ENCODE data around the gene IQCH. TPM values are rescaled to one million over a fixed set of nuclear protein-coding genes. Genes with fewer than 3 reads are reported as not detected.

Gene IQCH
- 2.9 TPM for total RNA-seq

DNA sequence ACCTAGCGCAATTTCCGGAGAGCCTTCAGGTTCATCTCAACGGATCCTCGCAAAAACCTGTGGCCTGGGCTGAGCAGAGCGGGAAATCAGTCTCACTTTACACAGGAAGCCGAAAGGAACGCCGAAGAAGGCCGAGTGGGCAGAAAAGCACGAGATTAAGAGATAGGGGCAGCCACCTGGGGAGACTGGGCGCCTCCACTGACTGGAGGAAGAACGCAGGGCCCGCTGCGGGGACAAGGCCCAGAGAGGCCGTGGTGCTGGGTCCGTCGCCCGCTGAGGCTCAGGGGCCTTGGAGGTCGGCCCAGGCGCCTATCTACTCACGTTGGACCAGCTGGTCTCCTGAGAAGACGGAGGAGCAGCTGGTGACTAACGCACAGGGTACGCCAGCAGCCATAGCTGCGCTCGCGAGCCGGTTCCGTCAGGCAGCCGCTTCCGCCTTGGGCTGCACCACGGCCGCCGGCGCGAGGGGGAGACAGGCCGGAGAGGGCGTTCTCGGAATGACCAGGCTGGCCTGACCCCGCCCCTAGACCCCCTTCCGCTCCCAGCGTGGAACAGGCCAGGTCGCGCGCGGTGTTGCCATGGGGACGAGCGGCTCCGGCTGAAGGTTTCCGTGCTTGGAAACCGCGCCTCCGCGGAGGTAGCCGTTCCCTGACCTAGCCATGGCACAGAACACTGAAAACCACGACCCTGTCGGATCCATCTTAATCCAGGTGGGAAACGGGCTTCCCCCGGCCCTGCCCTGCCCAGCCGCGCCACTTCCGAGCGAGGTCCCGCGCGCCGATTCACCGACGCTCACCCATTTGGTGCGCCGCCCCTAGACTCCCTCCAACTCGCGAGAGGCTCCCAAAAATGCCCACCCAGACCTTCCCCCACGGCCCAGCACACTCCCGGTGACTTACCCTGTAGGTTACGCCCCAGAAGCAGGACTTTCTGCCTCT, at the start of gene IQCH, which contains the start of gene AAGAB:
IQCH (plus strand) TSS at position 549 of the 938 bp plus-strand sequence; CDS start at position 660, 111 bp downstream.
AAGAB (minus strand) TSS at position 424 of the 938 bp plus-strand sequence; CDS start at position 394, 30 bp downstream.
- DNase-seq (ENCODE audit: low spot score in 2 of 2) = peak; percentile 92 to 98
- FAIRE-seq = no peak

DNA sequence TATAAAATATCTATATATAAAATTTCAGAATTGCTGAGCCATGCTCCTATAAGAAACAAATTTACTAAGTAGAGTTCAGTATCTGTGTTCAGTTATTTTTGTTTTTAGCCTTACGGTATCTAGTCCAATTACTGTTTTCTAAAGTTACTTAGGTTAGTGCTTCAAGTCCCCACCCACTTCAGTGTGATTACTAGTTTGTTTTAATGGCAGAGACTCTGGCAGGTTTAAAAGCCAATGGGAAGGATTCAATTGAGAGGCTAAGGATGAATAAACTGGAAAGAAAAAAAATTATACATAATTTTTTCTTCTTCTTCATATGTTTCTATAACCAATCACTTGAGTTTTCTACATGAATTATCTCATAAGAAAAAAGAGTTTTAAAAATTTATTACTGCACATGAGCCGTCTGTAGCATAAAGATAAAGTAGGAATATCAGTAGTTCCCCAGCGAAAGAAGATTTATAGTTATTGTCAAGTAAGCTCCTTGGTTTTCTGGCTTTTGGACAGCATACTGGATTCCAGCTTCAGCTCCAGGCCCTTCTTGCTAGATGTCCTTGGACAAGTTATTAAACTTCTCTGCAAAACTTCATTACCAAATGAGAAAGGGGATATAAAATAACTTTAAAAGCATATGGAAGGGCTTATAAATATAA, 46.9 kb upstream of the IQCH start:
- FAIRE-seq = no peak

DNA sequence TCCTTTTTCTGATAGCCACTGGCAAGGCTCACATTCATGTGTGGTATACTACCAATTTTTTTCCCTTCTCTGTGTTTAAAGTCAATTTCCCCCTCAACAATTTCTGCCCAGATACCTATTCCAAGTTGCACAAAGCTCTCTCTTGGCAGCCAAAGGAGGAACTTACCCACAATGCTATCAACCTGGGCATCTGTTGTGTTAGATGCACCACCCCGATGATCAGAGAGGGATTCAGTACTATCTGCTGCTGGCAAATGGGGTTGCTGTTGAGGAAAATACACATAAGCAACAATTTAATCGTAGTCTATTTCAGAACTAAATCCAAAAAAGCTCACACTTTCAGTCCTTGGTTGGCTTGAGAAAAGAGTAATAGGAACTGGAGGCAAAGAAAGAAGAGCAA, 46.2 kb upstream of the IQCH start:
- FAIRE-seq = no peak
- no peak for DNase-seq (ENCODE audit: low spot score in 2 of 2)

More for the DNA sequence above, 46.9 kb upstream of the IQCH start:
- no peak for DNase-seq (ENCODE audit: low spot score in 2 of 2)

DNA sequence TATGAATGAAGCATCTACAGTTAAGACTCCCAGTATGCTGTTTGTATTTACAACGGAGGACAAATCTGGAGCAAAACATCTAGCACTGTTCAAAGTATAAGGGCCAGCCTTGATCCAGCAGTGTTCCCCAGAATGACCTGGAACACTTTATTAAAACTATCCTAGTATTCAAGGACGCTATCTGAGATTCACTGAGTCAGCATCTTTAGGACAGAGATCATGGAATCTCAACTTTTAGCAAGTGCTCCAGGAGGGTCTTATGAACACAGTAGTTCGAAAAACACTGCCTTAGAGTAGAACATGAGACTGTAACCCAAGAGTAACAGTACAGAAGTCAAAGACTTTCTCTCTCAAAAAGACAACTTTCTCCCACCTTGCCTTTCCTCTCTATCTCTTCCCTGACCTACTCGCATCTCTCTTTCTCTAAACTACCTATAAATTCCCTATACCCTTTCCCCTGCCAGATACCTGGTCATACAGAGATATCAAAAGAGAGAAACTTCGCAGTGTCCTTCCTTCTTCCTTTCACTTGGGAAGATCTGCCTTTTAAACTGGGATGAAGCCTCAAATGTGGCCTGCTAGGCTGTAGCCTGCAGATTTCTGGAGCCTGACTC, 43.9 kb upstream of the IQCH start:
- DNase-seq (ENCODE audit: low spot score in 2 of 2) (no peak), FAIRE-seq (no peak)

DNA sequence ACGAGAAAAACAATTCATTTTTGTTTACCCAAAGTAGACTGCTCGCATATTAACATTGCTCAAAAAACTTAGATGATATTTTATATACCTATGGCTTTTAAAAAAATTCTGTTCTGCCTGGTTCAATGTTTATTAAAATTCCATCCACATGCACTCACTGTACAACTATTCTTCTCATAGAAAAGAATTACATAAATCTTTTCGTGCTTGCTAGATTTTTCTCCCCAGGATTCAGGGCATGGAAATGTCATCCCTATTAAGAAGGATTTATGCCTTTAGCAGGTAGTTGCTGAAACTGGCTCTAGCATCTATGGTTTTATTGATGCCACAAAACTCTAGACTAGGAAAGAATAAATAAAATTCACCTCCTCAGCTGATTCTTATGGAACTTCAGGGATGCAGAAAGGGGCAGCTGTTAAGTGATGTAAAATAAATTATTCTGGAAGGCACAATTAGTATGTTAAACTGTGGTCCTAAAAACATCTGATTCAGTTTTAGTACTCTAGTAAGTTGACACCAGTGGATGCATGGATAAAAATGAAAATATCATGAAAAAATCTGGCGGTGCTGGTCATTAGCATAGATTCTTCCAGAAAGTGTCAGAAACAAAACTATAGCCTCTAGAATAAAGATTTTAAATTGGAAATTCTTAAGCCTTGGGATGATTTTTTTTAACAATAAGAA, 41.8 kb upstream of the IQCH start:
- no peak for FAIRE-seq
- no peak for DNase-seq (ENCODE audit: low spot score in 2 of 2)

DNA sequence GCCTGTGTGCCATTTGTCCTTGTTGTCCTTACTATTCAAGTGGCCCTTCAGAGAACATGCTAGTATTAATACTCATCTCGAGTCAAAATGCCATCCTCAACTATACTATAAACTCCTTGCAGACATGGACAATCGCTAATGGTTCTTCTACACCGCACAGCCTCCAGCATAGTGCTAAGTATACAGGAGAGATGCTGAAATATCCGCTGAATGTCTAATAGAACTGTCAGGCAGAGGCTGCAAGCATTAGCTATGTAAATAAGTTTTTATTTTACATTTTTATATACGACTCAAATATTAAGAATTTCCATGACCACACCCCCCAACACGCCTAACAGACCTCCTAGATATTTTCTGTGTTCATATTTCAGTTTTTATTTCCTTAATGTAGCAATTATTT, 39.5 kb upstream of the IQCH start:
- no peak for DNase-seq (ENCODE audit: low spot score in 2 of 2)
- no peak for FAIRE-seq

DNA sequence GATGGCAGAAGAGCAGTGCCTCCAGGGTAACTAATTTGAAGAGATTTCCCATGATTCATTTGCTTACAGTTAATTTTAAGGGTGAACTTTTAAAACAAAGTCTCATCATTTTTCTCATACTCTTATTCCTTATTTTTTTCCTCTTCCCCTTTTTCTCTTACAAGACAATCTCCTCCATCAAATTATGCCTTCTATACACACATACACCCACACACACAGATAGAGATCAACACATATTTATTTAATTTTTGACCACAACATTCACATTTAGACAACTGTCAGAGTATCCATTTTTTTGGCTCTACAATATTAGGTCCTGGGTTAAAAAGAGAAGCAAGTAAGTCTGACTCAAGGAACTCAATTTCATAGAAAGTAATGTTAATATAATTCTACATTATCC, 37.7 kb upstream of the IQCH start:
- FAIRE-seq = no peak

DNA sequence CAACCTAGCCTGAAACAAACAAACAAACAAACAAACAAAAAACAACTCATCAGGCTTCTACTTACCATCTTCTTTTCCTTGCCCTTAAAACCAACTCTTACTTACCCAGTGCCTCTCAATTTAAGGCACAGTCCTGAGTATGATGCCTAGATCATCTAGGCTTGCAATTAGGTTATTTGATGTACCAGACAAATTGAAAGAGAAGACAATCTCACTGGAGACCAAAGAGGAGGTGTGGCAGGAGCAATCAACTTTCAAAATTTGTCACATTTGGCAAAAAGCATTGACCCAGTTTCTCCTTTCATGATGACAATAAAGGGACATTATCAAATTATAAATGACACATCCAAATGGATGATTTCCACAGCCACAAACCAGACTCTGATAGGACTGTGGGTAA, 36.2 kb upstream of the IQCH start:
- DNase-seq (ENCODE audit: low spot score in 2 of 2) (no peak), FAIRE-seq (no peak)

More for the DNA sequence above, 37.7 kb upstream of the IQCH start:
- no peak for DNase-seq (ENCODE audit: low spot score in 2 of 2)

DNA sequence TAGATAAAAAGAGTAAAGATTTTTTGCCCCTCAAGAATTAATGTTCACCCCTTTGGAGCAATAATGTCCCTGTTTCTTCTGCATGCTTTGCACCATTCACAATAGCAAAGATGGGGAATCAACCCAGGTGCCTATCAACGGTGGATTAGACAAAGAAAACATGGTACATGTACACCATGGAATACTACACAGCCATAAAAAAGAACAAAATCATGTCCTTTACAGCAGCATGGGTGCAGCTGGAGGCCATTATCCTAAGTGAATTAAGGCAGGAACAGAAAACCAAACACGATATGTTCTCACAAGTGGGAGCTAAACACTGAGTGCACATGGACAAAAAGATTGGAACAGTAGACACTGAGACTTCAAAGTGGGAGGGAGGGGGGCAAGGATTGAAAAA, 35.3 kb upstream of the IQCH start:
- no peak for FAIRE-seq

DNA sequence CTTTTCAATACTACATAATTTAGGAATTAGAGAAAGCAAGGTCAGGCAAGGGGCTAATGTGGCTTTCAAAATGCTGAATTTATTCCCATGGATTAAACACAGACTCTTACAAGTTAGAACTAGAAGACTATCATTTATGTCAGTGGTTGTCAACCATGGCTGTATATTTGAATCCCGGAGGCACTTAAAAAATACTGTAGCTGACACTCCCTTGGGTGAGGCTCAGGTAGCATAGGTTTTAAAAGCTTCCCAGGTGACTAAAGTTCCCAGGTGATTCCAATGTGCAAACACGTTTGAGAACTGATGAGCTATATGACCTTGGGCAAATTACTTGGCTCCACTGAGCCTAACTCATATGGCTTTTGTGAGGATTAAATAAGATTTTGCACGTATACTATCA, 29.7 kb upstream of the IQCH start:
- FAIRE-seq (no peak), DNase-seq (ENCODE audit: low spot score in 2 of 2) (no peak)

More for the DNA sequence above, 35.3 kb upstream of the IQCH start:
- DNase-seq (ENCODE audit: low spot score in 2 of 2) = no peak

DNA sequence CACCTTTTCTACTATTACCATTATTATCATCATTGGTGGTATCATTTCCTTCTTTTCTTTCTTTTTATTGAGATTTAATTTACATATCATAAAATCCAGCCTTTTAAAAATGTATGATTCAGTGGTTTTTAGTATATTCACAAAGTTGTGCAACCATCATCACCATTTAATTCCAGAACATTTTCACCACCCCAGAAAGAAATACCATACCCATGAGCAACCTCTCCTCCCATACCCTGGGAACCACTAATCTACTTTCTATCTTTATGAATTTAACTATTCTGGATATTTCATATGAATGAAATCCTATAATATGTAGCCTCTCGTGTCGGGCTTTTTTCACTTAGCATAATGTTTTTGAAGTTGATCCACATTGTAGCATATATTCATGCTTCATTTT, 29.2 kb upstream of the IQCH start:
- FAIRE-seq (no peak), DNase-seq (ENCODE audit: low spot score in 2 of 2) (no peak)

DNA sequence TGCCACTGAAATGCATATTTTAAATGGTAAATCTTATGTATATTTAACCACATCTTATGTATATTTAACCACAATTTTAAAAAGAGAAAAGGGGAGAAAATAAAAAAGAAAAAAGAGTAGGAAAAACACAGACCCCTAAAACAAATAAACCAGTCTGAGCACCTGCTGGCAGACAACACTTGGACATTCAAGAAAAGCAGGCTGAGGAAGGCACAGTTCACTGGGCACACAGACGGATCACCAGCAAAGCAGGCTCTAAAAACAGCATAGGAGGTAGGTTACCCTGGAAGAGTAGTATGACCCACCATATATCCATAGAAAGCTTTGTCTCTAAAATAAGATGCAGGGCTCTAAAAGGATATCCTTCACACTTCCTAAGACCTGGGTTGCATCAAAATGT, 27.2 kb upstream of the IQCH start:
- FAIRE-seq (no peak), DNase-seq (ENCODE audit: low spot score in 2 of 2) (no peak)

DNA sequence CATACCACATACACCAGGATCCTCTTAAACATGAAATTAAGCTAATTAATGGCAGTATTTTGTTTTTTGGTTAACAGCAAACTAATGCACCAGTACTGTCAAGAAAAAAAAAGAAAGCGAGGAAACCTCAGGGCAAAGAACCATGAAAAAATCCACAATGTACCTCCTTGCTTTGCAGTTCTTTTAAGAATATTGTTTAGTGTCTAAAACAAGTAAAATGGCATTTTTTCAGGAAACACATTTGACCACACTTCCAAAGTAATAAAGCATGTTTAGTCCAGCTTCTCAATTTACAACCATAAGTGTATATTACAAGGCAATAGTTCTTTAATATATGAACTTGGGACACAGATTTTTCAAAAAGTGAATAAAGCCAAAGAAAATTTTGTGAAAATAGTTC, 26.7 kb upstream of the IQCH start:
- no peak for FAIRE-seq
- DNase-seq (ENCODE audit: low spot score in 2 of 2) = no peak

DNA sequence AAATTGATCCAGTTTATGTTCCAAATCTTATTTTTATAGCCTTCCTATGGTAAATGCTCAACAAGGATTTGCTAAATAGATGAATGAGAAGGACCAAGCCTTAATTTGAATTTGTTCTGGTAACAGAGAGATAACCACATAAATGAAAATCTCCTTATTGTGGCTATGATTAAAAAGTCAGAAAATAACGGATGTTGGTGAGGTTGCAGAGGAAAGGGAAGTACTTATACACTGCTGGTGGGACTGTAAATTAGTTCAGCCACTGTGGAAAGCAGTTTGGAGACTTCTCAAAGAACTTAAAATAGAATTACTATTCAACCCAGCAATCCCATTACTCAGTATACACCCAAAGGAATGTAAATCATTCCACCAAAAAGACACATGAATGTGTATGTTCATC, 26.3 kb upstream of the IQCH start:
- DNase-seq (ENCODE audit: low spot score in 2 of 2) (no peak), FAIRE-seq (no peak)

DNA sequence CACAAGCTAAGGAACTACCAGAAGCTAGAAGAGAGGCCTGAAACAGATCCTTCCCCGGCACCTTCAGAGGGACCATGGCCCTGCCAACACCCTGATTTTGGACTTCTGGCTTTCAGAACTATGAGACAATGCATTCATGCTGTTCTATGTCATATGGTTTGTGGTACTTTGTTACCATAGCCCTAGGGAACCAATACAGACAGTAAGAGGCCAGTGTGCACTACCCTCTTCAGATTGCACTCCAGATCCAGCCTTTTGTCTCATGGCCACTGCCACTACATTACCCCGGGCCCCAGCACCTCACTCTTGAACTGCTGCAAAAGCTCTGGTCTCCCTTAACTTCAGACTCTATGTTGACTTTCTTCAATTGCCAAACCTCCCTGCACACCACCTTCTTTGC, 24.1 kb upstream of the IQCH start:
- no peak for FAIRE-seq

DNA sequence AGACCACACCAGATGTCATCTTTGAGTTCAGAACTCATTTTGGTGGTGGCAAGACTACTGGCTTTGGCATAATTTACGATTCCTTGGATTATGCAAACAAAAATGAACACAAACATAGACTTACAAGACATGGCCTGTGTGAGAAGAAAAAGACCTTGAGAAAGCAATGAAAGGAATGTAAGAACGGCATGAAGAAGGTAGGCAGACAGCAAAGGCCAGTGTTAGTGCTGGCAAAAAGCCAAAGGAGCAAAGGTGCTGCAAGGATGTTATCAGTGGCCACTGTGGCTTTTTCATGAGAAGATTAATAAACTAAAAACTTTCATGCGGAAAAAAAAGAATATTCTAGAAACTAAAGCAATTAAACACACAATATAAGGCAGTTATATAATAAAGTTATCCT, 22.0 kb upstream of the IQCH start:
- no peak for DNase-seq (ENCODE audit: low spot score in 2 of 2)
- FAIRE-seq = no peak

More for the DNA sequence above, 24.1 kb upstream of the IQCH start:
- DNase-seq (ENCODE audit: low spot score in 2 of 2) = no peak

DNA sequence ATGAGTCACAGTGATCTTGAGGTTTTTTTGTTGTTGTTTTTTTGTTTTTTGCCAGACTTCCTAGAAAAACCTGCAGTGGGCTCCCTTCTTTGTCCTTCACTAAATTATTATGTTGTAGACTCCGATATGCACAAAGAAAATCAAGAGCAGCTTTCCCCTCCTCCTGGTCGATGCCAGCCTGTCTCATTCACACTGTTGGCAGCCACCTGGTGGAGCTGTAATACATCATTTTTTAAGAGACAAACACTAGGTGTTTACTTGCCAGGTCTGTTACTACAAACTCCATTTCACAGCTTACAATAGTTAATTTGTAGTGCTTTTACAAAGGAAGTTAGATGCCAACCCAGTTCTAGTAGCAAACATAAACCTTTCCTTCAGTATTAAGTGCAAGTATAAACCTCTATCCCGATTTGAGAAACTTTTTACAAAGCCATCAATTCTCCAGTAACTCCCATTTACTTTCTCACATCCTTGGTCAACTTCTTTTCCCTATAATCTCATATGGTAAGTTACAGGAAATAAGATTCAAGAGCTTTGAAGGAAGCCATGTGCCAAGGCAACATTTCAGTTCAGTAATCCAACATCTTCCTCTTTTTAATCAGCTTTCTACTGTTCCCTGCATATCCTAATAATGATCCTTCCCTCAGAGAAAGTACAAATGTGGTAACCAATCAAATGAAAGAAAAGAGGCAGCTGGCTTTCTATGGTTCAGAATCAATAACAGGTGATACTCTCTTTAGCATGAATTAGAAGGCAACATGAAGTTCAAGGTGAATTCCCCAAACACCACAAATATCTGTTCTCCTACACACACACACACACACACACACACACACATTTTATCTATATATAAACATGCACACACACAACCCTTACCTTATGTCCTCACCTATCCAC, 14.1 kb upstream of the IQCH start:
- no peak for DNase-seq (ENCODE audit: low spot score in 2 of 2)

DNA sequence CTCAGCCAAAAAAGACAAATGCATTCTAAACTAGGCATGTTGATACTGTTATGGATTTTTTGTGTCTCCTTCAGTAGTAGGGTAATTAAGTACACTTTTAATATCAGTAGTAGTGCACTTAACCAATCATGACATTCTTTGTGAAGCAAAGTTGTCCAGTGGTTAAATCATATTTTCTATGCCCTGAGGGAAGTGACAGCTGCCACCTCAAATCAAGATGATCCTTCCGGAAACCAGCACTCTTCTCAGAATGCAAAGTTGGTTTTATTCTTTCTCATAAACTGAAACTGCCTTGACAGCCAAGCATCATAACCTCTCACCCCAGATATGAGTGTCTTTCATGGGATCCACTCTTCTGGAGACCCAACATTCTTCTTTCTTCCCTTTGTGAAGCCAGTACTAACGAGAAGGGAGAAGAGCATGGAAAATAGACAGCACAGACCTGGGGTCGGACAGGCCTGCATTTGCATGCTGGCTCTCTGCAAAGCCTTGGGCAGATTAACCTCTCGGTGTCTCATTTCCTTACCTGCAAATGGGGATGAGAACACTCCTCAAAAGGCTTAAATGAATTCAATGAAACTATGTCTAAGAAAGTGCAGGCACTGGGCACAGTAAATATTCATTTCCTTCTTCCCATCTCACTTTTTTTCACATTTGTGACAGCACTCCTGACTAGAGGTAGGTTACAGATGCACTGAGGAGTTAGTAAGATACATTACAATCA, 13.3 kb upstream of the IQCH start:
- no peak for FAIRE-seq
- DNase-seq (ENCODE audit: low spot score in 2 of 2) = no peak

More for the DNA sequence above, 14.1 kb upstream of the IQCH start:
- FAIRE-seq = no peak

DNA sequence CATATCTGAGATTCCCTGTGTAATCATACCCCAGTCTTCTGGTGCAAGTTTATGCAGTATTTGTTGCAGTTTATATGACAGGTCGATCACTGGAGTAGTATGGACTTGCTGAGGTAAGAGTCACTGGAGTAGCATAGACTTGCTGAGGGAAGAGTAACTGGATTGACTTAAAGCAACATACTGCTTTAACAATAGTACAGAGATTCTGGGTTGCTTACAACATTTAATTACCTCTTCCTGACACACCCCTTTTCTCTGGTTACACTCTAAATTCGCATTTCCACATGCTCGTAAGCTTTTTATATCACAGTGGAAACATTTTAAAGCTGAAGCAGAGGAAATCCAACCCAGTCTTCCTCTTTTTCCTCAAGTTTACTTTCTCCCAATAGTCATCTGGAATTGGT, 11.9 kb upstream of the IQCH start:
- FAIRE-seq = no peak
- DNase-seq (ENCODE audit: low spot score in 2 of 2) = no peak

Measured in frontal cortex (tissue), 4 donors.